ENCODE data around the gene ZNF574. TPM values are rescaled to one million over a fixed set of nuclear protein-coding genes. Genes with fewer than 3 reads are reported as not detected.

ZNF574 gene
- total RNA-seq, 1 experiment from 2014 or later = 27.5 TPM

GRCh38 chr19:42111811-42112210, 35.8 kb downstream of the ZNF574 start:
- H3K27ac ChIP-seq (ENCODE audit: low read depth, low read length, poor library complexity, severe bottlenecking) = no peak overlapping the region
- H3K4me3 ChIP-seq (ENCODE audit: low read depth, low read length, poor library complexity, severe bottlenecking) = no peak overlapping the region
- H3K27me3 ChIP-seq (replicated peaks; ENCODE audit: insufficient read depth, low read depth, low read length, poor library complexity) = no peaks in the 10 kb centered on the region
- intact Hi-C loops (cut with micrococcal nuclease; ENCODE audit: unreplicated experiment) = no loop called here
- no peak for DNase-seq (ENCODE audit: low spot score)
- BruUV-seq (replicated peaks) = no TSS peak
- no peaks in the 10 kb centered on the region for H3K36me3 ChIP-seq (ENCODE audit: insufficient read depth, low read length, poor library complexity, severe bottlenecking)
- POLR2A ChIA-PET (ENCODE audit: low non-redundant PET) = no interaction called here
- TF ChIP-seq EZH2 (IDR thresholded peaks at IDR 0.05; ENCODE audit: borderline replicate concordance, low read depth, low read length, poor library complexity, severe bottlenecking) (no peak), CTCF (conservative IDR thresholded peaks at IDR 0.05; ENCODE audit: low read depth, low read length) (no peak)
- no peaks in the 10 kb centered on the region for H3K9me3 ChIP-seq (ENCODE audit: low read depth, low read length, poor library complexity, severe bottlenecking)
- CTCF ChIA-PET = no interaction called here
- peaks cover 13% of the 10 kb centered on the region for H3K4me1 ChIP-seq (ENCODE audit: insufficient read depth, low read length, poor library complexity, severe bottlenecking)

GRCh38 chr19:42113641-42114348, 37.8 kb downstream of the ZNF574 start:
- ChIA-PET POLR2A (ENCODE audit: low non-redundant PET) (interaction anchor here (1.0 kb wide), 1 partner anchor 27 kb away, joined by 3 read pairs; no protein-coding TSS in a partner anchor), CTCF (interaction anchor here (0.6 to 0.9 kb wide), 3 partner anchors 19 to 325 kb away, joined by 3 to 8 read pairs (median 3); partner anchors contain the start of gene POU2F2)
- Histone ChIP-seq H3K27me3 (replicated peaks; ENCODE audit: insufficient read depth, low read depth, low read length, poor library complexity) (no peaks in the 10 kb centered on the region), H3K36me3 (ENCODE audit: insufficient read depth, low read length, poor library complexity, severe bottlenecking) (no peaks in the 10 kb centered on the region), H3K27ac (ENCODE audit: low read depth, low read length, poor library complexity, severe bottlenecking) (peak overlapping the region; percentile 47), H3K4me3 (ENCODE audit: low read depth, low read length, poor library complexity, severe bottlenecking) (no peak overlapping the region), H3K9me3 (ENCODE audit: low read depth, low read length, poor library complexity, severe bottlenecking) (no peaks in the 10 kb centered on the region), H3K4me1 (ENCODE audit: insufficient read depth, low read length, poor library complexity, severe bottlenecking) (peaks cover 13% of the 10 kb centered on the region)
- no peak for TF ChIP-seq EZH2 (IDR thresholded peaks at IDR 0.05; ENCODE audit: borderline replicate concordance, low read depth, low read length, poor library complexity, severe bottlenecking)
- peak; percentile 52 for TF ChIP-seq CTCF (conservative IDR thresholded peaks at IDR 0.05; ENCODE audit: low read depth, low read length)
- intact Hi-C loops (cut with micrococcal nuclease; ENCODE audit: unreplicated experiment) = no loop called here
- no TSS peak for BruUV-seq (replicated peaks)
- DNase-seq (ENCODE audit: low spot score) = peak; percentile 79

GRCh38 chr19:42114412-42114811, 38.4 kb downstream of the ZNF574 start:
- TF ChIP-seq EZH2 (IDR thresholded peaks at IDR 0.05; ENCODE audit: borderline replicate concordance, low read depth, low read length, poor library complexity, severe bottlenecking) (no peak), CTCF (conservative IDR thresholded peaks at IDR 0.05; ENCODE audit: low read depth, low read length) (no peak)
- H3K4me1 ChIP-seq (ENCODE audit: insufficient read depth, low read length, poor library complexity, severe bottlenecking) = peaks cover 13% of the 10 kb centered on the region
- ChIA-PET POLR2A (ENCODE audit: low non-redundant PET) (interaction anchor here (0.6 kb wide), 1 partner anchor 8 kb away, joined by 3 read pairs; no protein-coding TSS in a partner anchor), CTCF (interaction anchor here (0.6 to 0.9 kb wide), 3 partner anchors 18 to 324 kb away, joined by 3 to 8 read pairs (median 3); partner anchors contain the start of gene POU2F2)
- intact Hi-C loops (cut with micrococcal nuclease; ENCODE audit: unreplicated experiment) = no loop called here
- BruUV-seq (replicated peaks) = no TSS peak
- no peak for DNase-seq (ENCODE audit: low spot score)
- no peaks in the 10 kb centered on the region for H3K9me3 ChIP-seq (ENCODE audit: low read depth, low read length, poor library complexity, severe bottlenecking)
- no peak overlapping the region for H3K27ac ChIP-seq (ENCODE audit: low read depth, low read length, poor library complexity, severe bottlenecking)
- H3K36me3 ChIP-seq (ENCODE audit: insufficient read depth, low read length, poor library complexity, severe bottlenecking) = no peaks in the 10 kb centered on the region
- no peak overlapping the region for H3K4me3 ChIP-seq (ENCODE audit: low read depth, low read length, poor library complexity, severe bottlenecking)
- no peaks in the 10 kb centered on the region for H3K27me3 ChIP-seq (replicated peaks; ENCODE audit: insufficient read depth, low read depth, low read length, poor library complexity)
